GM21529 (cell line): ENCODE results near the gene TSPAN2.
"Not testable (repeated sequence)": the region's sequence is repeated elsewhere in the genome, so short reads cannot be mapped to it uniquely, and the experiment has no call there.

Source experiments
- ATAC-seq: cut with Tn5 transposase; IDR thresholded peaks from one replicate; pipeline ENCODE4 v1.9.1; 2021; ENCODE audit not compliant: unreplicated experiment

Gene TSPAN2

GRCh38 chr1:115041654-115042053, 47.6 kb downstream of the TSPAN2 start:
- no peak for ATAC-seq

DNA sequence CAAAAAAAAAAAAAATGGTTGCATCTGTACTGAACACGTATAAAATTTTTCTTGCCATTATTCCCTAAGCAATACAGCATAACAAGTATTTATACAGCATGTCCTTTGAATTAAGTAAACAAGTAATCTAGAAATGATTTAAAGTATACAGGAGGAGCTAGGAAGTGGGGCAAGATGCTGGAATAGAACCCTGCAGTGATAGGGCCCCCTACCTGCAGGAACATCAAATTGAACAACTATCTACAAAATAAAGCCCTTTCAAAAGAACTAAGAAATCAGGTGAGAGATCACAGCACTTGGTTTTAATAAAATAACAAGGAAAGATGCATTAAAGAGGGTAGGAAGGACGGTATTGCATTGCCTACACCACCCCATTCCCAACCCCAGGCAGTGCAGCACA, 48.8 kb downstream of the TSPAN2 start:
- no peak for ATAC-seq

- ATAC-seq: no peak
Measured at GRCh38 chr1:115036814-115037507, 52.3 kb downstream of the TSPAN2 start.

- ATAC-seq: no peak
Measured at GRCh38 chr1:115035652-115036051, 53.7 kb downstream of the TSPAN2 start.

DNA sequence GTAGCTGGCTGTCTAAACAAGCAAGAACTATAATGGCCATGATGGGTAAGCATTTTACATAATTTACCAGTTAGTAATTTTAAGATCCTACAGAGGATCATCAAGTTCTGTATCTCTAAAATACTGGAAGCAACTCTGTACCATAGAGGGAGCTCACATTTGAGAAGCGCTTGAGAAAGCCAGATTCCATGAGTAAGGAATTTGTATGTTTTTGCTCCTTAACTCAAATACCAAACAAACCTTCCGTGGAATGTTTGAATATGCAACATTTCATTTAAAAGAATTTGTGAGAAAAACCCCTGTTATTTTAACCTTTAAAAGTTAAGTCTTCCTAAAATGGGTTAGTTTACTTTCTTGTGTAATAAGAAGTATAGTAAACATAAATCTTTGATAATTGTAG, 57.7 kb downstream of the TSPAN2 start:
- ATAC-seq: no peak

DNA sequence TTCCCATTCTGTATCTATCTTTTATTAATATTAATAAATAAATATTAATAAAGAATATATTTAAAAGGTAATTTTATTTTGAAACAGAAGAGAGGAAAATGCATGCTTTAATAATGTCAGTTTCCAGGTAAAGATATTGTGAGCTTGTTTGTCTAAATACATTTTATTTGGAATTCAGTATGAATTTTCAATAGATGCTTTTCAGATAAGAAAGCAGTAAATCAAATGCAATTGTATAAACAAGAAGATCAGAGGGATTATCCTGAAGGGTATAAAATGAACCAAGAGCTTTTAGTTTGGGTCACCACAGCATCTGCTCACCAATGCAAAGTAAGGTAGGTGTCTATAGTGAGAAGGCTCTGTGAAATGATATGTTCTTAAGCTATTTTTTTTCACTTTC, 59.8 kb downstream of the TSPAN2 start, which contains the start of gene TSHB:
Gene TSHB (plus strand): TSS at position 301 of the 400 bp plus-strand sequence. CDS start 3,537 bp downstream, outside the sequence.
- ATAC-seq: no peak

DNA sequence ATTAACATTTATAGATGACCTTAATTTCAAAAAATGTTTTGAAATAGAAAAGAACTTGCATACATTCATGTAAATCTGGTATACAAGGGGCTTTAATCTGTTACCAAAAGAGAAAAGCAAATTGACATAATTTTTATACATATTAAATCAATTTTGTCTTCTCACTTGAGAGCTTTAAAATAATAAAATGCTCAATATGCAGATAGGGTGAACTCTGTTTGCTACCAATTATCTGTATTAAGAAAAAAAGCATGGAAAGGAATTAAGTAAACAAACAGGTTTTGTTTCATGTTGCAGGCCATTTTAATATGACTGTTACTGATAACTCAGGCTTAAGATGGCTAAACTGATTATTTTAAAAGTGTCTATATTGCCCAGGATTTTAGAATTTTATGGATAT, 65.7 kb downstream of the TSPAN2 start:
- no peak for ATAC-seq

DNA sequence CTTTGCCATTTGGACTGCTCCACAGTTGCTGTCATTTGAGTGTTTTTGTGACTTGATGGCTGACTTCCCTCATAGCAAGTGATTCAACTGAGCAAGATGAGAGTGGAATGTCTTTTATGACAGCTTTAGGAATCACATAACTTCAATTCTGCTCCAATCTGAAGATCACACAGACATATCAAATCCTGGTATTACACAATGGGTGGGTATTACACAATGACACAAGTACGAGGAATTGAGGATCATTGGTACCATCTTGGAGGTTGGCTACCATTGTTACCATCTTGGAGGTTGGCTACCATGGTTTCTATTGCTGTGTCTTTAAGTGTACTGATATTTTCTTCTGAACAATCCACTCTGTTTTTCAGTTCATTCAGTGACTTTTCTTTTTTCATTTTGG, 68.2 kb downstream of the TSPAN2 start:
- ATAC-seq: no peak

- ATAC-seq: not testable (repeated sequence)
Measured at GRCh38 chr1:115019549-115019948, 69.8 kb downstream of the TSPAN2 start.

DNA sequence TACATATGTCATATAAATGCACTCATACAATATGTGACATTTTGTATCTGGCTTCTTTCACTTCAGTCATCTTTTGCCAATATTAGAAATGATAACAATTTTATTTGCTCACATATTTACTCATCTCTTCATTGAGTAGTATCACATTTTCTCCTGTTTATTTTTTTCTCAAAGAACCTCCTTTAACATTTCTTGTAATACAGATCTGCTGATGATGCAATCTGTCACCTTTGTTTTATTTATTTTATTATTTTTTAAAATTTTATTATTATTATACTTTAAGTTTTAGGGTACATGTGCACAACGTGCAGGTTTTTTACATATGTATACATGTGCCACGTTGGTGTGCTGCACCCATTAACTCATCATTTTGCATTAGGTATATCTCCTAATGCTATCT, 75.5 kb downstream of the TSPAN2 start:
- no peak for ATAC-seq

- ATAC-seq: no peak
Measured at GRCh38 chr1:115012434-115012833, 76.9 kb downstream of the TSPAN2 start.

- no peak for ATAC-seq
Measured at GRCh38 chr1:115012006-115012405, 77.3 kb downstream of the TSPAN2 start.

DNA sequence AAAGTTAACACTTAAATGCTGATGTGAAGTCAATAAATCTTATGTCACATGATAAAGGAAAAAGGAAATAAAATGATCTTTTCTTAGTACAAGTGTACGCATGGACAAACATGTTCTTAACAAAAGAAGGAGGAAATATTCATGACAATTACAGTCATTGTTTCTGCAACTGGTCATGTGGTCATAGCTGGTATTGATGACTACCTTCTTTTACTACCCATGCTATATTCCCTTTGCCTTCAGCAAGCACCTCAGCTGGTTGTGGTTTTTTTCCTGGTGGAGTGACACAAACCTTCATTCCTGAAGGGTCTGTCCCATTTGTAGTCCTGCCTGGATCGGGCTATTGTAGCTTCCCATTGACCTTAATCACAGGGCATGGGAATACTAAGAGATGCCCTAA, 83.1 kb downstream of the TSPAN2 start:
- no peak for ATAC-seq
